Activated CD4-positive, CD25-positive, alpha-beta regulatory T cell treated with anti-CD3 and anti-CD28 coated beads, Interleukin-2, amount 50 U/mL, for 72 hours (primary cell): ENCODE measurements around the gene KLRK1.
"Not testable (repeated sequence)": the region's sequence is repeated elsewhere in the genome, so short reads cannot be mapped to it uniquely, and the experiment has no call there.

Experiments used
- DNase-seq: peaks from one replicate; pipeline ENCODE4 v3.0.0; 2021

Gene KLRK1

DNA sequence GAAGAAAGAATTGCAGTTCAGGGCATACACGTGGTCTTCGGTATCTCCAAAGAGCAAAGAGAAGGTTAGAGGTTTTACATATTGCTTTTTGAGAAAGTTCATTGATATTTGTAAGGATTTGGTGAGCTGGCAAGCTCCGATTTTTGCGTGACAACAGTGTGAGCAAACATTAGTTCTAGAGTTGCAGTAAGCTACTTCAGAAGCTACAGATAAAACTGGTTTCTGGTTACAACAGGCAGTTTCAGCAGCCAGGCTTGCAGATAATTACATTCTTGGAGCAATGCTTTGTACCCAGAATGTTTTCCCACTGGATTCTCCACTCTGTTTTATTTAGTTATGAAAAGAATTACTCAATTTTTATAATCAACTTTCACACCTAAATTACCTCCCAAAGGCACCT is 28.2 kb downstream of the KLRK1 start:
- no peak for DNase-seq

DNA sequence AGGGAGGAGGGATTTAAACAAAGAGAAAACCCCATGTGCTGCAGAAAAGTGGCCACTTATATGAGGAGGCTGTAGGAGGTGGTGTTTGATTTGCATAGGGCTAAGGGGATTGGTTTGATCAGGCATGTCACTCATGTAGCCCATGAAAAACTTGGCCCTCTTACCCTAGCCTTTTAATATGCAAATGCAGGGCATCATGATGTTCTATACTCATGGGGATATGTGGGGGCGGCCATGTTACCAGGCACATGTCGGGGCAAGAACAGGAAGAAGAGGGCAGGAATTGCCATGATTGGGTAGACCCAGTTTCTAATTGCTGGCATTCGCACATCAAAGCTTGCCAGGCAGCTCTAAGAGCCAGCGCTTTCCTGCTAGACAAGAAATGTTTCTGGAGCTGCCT is 28.8 kb downstream of the KLRK1 start:
- DNase-seq, result no peak

DNA sequence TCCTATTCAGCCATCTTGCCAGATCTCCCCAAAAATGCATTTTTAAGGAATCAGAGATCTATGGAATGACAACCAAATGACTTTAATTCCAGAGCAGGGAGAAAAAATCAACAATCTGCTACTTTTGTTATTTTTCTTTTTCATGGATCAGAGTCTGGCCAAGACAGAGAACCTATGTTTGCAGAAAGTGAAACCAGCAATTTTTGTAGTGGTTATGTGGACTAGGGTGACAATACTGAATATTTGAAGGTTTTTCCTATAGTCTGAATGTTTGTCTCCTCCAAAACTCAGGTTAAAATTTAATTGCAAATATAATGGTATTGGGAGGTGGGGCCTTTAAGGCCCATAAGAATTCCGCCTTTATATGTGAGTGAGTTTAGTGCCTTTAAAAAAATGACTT is 30.9 kb downstream of the KLRK1 start:
- DNase-seq, result no peak

DNA sequence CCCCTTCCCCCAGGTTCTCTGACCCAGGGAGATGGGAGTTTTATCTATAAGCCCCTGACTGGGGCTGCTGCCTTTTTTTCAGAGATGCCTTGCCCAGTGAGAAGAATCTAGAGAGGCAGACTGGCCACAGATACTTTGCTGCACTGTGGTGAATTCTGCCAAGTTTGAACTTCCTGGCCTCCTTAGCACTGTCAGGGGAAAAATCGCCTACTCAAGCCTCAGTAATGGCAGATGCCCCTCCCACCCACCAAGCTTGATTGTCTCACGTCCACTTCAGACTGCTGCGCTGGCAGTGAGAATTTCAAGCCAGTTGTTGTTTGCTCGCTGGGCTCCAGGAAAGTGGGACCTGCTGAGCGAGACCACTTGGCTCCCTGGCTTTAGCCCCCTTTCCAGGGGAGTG is 31.7 kb downstream of the KLRK1 start:
- no peak for DNase-seq

DNA sequence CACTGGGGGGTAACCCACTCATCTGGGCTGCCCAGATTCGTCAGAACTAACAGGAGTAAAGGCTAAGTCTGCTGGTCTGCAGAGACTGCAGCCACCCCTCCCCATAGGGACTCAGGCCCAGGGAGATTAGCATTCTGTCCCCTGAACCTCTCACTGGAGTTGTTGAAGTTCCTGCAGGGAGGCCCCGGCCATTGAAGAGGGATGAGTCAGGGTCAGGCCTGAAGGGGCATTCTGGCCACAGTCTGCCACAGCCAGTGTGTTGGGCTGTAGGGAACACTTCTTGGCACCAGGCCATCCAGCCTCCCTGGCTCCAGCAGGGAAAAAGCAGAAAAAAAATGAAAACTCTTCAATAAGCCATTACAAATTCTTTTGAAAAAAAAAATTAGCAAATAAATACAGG is 35.3 kb downstream of the KLRK1 start:
- DNase-seq, result no peak

DNA sequence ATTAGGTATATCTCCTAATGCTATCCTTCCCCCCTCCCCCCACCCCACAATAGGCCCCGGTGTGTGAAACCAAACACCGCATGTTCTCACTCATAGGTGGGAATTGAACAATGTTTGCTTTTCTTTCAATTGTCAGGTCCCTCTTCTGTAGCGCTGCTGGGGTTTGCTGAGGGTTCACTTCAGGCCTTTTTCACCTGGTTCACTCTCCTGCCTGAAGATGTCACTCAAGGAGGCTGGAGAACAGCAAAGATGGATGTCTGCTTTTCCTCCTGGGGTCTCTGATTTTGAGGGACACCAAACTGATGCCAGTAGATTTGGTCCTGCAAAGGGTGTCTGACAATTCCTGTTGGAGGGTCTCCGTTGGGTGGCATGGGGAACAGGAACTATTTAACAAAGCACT is 35.8 kb downstream of the KLRK1 start:
- no peak for DNase-seq

DNA sequence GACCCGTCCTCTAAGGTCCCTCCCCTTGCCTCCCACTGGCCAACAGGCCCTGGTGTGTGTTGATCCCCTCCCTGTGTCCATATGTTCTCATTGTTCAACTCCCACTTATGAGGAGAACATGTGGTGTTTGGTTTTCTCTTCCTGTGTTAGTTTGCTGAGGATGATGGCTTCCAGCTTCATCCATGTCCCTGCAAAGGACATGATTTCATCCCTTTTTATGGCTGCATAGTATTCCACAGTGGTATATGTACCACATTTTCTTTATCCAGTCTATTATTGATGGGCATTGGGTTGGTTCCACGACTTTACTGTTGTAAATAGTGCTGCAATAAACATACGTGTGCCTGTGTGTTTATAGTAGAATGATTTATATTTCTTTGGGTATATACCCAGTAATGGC is 38.4 kb downstream of the KLRK1 start:
- not testable (repeated sequence) for DNase-seq

DNA sequence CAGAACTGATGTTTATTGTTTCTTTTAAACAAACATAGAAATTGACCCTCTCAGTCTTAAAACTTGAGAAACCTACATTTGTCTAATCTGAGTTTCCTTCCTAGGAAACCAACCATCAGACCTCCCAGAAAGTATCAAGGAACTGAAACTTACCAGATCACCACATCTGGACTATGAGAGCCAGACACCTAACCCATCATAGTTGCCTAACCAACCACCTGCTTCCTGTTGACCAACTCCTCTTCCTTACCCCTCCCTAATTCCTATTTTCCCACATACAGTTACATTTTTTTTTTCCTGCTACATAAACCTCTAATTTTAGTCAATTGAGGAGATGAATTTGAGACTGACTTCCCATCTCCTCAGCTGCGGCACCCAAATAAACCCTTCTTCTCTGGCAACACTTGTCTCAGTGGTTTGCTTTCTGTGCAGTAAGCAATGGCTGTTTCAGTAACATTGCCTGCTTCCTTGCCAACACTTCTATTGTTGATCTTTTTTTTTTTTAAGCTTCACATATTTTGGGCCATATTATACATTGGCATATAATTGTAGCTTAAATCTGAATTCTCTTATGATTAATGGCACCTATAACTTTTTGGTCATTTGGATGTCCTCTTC is 47.8 kb downstream of the KLRK1 start:
- no peak for DNase-seq

DNA sequence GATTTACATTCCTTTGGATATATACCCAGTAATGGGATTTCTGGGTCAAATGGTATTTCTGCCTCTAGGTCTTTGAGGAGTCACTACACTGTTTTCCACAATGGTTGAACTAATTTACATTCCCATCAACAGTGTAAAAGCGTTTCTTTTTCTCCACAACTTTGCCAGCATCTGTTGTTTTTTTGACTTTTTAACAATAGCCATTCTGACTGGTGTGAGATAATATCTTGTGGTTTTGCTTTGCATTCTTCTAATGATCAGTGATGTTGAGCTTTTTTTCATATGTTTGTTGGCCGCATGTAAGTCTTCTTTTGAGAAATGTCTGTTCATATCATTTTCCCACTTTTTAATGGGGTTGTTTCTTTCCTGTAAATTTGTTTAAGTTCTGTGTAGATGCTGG is 48.9 kb downstream of the KLRK1 start:
- not testable (repeated sequence) for DNase-seq

DNA sequence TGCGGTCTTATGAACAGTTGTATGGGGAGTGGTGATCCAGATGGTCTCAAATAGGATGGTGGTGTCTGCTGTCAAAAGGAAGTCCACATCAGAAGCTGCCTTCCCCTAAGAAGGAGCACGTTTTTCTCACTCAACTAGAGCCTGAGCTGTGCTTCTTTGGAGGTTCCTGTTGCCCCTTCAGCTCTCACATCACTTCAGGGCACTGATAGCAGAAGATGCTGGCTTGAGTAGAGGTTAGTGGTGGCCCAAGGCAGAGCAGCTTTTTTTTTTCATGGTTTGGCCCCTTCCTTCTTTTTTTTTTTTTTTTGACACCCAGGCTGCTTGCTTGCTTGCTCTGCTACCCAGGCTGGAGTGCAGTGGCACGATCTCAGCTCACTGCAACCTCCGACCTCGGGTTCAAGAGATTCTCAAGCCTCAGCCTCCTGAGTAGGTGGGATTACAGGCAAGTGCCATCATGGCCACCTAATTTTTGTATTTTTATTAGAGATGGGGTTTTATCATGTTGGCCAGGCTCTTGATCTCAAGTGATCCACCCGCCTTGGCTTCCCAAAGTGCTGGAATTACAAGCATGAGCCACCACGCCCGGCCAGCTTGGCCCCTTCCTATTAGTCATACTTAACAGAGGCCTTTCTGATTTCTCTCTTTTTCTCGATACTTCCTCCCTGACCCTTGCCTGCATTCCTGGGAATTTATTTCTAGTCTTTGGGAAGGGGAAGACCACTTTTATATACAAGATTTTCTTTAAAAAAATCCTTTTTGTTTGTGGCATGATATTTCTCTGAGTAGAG is 50.6 kb downstream of the KLRK1 start:
- no peak for DNase-seq

DNA sequence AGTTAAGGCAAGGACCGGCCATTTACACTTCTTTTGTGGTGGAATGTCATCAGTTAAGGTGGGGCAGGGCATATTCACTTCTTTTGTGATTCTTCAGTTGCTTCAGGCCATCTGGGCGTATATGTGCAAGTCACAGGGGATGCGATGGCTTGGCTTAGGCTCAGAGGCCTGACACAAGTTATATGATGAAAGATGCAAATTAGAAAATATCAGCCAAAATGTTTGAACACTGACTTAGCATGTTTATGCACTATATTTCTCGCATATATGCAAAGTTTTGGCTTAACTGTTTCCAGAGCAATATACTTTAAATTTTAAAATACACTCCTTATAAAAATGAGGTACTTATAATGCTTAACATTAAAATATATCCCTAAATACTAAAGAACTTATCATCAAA is 51.4 kb downstream of the KLRK1 start:
- not testable (repeated sequence) for DNase-seq

DNA sequence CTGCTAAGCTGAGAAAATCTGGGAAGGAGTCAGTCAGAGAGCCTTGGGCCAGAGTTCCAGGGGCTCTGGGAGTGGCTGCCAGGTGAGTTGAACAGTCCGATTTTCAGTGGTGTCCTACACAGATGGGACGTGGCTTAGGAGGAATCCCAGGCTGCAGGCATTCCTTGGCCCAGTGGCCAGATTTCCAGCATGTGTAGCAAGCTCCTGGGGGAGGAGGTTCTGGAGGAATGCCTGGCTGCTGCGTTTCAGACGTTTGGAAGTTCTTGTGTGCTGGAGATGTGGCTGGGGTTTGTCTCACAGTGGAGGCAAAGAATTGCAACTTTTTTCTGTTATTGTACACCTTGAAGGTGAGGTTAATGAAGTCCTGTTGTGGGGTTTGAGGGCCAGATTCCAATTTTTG is 53.6 kb downstream of the KLRK1 start:
- not testable (repeated sequence) for DNase-seq

DNA sequence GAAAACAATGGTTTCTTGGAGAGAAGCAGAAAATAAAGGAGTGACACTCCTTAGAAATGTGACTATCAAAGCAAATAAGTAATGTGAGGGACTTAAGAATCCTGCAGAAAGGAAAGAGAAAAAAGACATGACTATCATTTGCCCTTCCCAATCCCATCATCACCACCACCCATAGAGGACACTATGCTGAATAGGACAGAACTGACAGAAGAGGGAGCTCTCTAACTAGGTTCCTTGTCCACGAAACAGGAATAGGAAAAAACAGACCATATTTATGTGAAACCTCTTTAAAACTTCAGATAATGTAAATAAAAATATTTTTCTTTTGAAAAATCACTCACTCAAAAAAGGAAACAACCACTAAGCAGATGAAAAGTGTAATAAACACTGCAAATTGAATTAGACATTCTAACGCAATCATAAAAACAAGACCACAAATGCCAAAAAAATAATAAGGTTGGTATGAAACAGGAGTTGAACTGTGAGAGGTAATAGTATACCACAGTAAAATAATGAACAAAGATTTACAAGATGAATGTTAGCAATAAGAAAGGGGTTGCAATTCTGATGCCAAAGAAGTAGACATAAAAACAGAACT is 58.1 kb downstream of the KLRK1 start:
- no peak for DNase-seq

DNA sequence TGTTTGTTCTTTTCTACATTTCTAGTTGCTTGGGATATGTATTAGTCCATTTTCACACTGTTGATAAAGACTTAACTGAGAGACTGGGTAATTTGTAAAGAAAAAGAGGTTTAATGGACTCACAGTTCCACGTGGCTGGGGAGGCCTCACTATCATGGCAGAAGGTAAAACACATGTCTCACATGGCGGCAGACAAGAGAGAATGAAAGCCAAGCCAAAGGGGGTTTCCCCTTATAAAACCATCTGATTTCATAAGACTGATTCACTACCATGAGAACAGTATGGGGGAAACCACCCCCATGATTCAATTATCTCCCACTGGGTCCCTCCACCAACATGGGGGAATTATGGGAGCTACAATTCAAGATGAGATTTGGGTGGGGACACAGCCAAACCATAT is 61.1 kb downstream of the KLRK1 start:
- DNase-seq, result not testable (repeated sequence)
